ENCODE data around the gene PAEP. TPM values are rescaled to one million over a fixed set of nuclear protein-coding genes. Genes with fewer than 3 reads are reported as not detected.

The PAEP gene
- total RNA-seq, 1 donor from 2014 or later, result 0.39 TPM

DNA sequence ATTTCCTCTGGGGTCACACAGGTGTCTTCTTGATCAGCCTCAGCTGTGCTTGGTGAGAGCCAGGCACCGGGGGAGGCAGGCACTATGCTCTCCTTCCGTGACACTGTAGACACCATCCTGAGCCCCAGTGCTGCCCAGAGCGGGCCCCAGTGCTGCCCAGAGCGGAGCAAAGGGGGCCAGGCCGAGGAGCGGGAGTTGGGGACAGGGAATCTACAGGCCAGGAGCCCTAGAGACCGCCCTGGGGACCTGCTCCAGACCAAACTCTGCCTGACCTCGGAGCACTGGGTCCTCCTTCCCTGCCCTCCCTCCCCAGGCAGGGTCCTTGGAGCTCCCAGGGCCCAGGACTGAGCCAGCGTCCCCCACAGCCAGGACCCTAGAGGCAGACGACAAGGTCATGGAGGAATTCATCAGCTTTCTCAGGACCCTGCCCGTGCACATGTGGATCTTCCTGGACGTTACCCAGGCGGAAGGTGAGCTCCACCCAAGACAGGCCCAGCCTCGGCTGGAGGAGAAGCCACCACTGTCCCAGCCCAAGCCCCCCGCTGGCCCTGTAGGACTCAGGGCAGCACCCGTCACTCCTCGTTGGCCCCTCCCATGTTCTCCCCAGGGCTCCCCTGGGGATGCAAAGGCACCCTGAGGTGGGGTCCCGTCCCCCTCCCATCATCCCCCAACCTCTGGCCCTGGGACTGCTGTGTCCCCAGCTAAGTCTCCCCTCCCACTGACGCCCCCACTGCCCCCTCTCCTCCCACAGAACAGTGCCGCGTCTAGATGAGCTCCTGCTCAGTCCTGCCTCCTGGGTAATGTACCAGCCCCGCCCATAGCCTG is 30.2 kb downstream of the PAEP start:
- Histone ChIP-seq H3K9me3 (ENCODE audit: insufficient read depth, low read depth, low read length) (no peaks in the 10 kb centered on the region), H3K27me3 (ENCODE audit: insufficient read depth, low read length) (peaks cover 4% of the 10 kb centered on the region), H3K27ac (ENCODE audit: low read depth, low read length) (no peak overlapping the region), H4K20me1 (ENCODE audit: insufficient read depth, low read length) (no peaks in the 10 kb centered on the region), H3K4me2 (ENCODE audit: low read length) (no peak overlapping the region), H2AFZ (ENCODE audit: low read depth, low read length) (no peak overlapping the region), H3K9ac (ENCODE audit: low read length) (no peak overlapping the region), H3K36me3 (ENCODE audit: insufficient read depth, low read length) (no peaks in the 10 kb centered on the region), H3K4me1 (ENCODE audit: insufficient read depth, low read length) (no peaks in the 10 kb centered on the region), H3K4me3 (ENCODE audit: insufficient read depth, low read depth, low read length) (no peak overlapping the region), H3K79me2 (ENCODE audit: insufficient read depth, low read length) (no peaks in the 10 kb centered on the region)
- no peak overlapping the region for H3K4me3 Mint-ChIP-seq (ENCODE audit: unreplicated experiment)
- H3K27me3 Mint-ChIP-seq (ENCODE audit: low read depth, unreplicated experiment), result peaks cover 35% of the 10 kb centered on the region
- no peaks in the 10 kb centered on the region for H3K36me3 Mint-ChIP-seq (ENCODE audit: low read depth, unreplicated experiment)
- FAIRE-seq, result no peak
- peaks cover 5% of the 10 kb centered on the region for H3K9me3 Mint-ChIP-seq (ENCODE audit: unreplicated experiment)
- H3K4me1 Mint-ChIP-seq (ENCODE audit: low read depth, unreplicated experiment), result no peaks in the 10 kb centered on the region
- no peak overlapping the region for H3K27ac Mint-ChIP-seq (ENCODE audit: unreplicated experiment)
- TF ChIP-seq, protein P1, sequence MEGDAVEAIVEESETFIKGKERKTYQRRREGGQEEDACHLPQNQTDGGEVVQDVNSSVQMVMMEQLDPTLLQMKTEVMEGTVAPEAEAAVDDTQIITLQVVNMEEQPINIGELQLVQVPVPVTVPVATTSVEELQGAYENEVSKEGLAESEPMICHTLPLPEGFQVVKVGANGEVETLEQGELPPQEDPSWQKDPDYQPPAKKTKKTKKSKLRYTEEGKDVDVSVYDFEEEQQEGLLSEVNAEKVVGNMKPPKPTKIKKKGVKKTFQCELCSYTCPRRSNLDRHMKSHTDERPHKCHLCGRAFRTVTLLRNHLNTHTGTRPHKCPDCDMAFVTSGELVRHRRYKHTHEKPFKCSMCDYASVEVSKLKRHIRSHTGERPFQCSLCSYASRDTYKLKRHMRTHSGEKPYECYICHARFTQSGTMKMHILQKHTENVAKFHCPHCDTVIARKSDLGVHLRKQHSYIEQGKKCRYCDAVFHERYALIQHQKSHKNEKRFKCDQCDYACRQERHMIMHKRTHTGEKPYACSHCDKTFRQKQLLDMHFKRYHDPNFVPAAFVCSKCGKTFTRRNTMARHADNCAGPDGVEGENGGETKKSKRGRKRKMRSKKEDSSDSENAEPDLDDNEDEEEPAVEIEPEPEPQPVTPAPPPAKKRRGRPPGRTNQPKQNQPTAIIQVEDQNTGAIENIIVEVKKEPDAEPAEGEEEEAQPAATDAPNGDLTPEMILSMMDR (IDR thresholded peaks at IDR 0.05; ENCODE audit: insufficient read depth, low read depth, low read length), result no peak
- no peak for DNase-seq (ENCODE audit: low read depth)

DNA sequence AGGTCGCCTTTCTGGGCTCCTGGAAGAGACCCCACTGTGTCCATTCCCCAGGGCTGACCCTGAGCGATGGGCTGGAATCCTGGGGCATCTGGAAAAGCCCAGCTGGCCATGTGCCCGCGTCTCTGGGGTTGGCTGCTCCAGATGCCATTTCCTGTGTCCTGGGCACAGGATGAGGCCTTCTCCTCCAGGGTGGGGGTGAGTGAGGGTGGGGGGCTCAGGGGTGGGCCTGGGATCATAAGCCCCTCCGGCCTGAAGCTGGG is 30.7 kb downstream of the PAEP start:
- FAIRE-seq (no peak), DNase-seq (ENCODE audit: low read depth) (no peak)
- Histone ChIP-seq H3K4me3 (ENCODE audit: insufficient read depth, low read depth, low read length) (no peak overlapping the region), H3K9ac (ENCODE audit: low read length) (no peak overlapping the region), H3K4me1 (ENCODE audit: insufficient read depth, low read length) (no peaks in the 10 kb centered on the region), H3K4me2 (ENCODE audit: low read length) (no peak overlapping the region), H3K36me3 (ENCODE audit: insufficient read depth, low read length) (no peaks in the 10 kb centered on the region), H3K79me2 (ENCODE audit: insufficient read depth, low read length) (no peaks in the 10 kb centered on the region), H3K27me3 (ENCODE audit: insufficient read depth, low read length) (peaks cover 4% of the 10 kb centered on the region), H2AFZ (ENCODE audit: low read depth, low read length) (no peak overlapping the region), H3K27ac (ENCODE audit: low read depth, low read length) (no peak overlapping the region), H4K20me1 (ENCODE audit: insufficient read depth, low read length) (no peaks in the 10 kb centered on the region), H3K9me3 (ENCODE audit: insufficient read depth, low read depth, low read length) (no peaks in the 10 kb centered on the region)
- TF ChIP-seq EZH2 (IDR thresholded peaks at IDR 0.05; ENCODE audit: insufficient read depth, low read length), result no peak
- TF ChIP-seq, protein P1 (IDR thresholded peaks at IDR 0.05; ENCODE audit: insufficient read depth, low read depth, low read length), result no peak
- Mint-ChIP-seq H3K4me3 (ENCODE audit: unreplicated experiment) (no peak overlapping the region), H3K9me3 (ENCODE audit: unreplicated experiment) (peaks cover 8% of the 10 kb centered on the region), H3K4me1 (ENCODE audit: low read depth, unreplicated experiment) (no peaks in the 10 kb centered on the region), H3K36me3 (ENCODE audit: low read depth, unreplicated experiment) (no peaks in the 10 kb centered on the region), H3K27me3 (ENCODE audit: low read depth, unreplicated experiment) (peaks cover 39% of the 10 kb centered on the region), H3K27ac (ENCODE audit: unreplicated experiment) (no peak overlapping the region)

DNA sequence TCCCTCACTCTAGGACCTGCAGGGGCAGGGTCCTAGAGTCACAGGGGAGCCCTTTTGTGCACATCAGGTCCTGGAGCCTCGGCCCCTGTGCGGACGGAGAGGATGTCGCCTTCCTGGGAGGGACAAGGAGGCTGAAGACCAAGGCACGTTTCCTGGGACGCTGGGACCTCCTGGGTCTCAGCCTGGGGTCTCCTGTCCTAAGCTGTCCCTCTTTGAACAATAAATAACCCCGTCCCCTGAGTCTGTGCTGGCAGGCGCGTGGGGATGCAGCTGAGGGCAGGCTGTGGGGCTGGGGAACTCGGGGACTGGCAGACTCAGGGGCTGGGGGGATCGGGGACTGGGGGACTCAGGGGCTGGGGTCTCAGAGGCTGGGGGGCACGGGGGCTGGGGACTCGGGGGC is 31.1 kb downstream of the PAEP start:
- Histone ChIP-seq H3K9me3 (ENCODE audit: insufficient read depth, low read depth, low read length) (no peaks in the 10 kb centered on the region), H3K27ac (ENCODE audit: low read depth, low read length) (no peak overlapping the region), H3K4me2 (ENCODE audit: low read length) (no peak overlapping the region), H3K36me3 (ENCODE audit: insufficient read depth, low read length) (no peaks in the 10 kb centered on the region), H3K4me3 (ENCODE audit: insufficient read depth, low read depth, low read length) (no peak overlapping the region), H3K27me3 (ENCODE audit: insufficient read depth, low read length) (peaks cover 4% of the 10 kb centered on the region), H2AFZ (ENCODE audit: low read depth, low read length) (no peak overlapping the region), H4K20me1 (ENCODE audit: insufficient read depth, low read length) (no peaks in the 10 kb centered on the region), H3K79me2 (ENCODE audit: insufficient read depth, low read length) (no peaks in the 10 kb centered on the region), H3K9ac (ENCODE audit: low read length) (no peak overlapping the region), H3K4me1 (ENCODE audit: insufficient read depth, low read length) (no peaks in the 10 kb centered on the region)
- Mint-ChIP-seq H3K27ac (ENCODE audit: unreplicated experiment) (no peak overlapping the region), H3K27me3 (ENCODE audit: low read depth, unreplicated experiment) (peaks cover 39% of the 10 kb centered on the region), H3K4me3 (ENCODE audit: unreplicated experiment) (no peak overlapping the region), H3K9me3 (ENCODE audit: unreplicated experiment) (peaks cover 8% of the 10 kb centered on the region), H3K36me3 (ENCODE audit: low read depth, unreplicated experiment) (no peaks in the 10 kb centered on the region), H3K4me1 (ENCODE audit: low read depth, unreplicated experiment) (no peaks in the 10 kb centered on the region)
- DNase-seq (ENCODE audit: low read depth) (no peak), FAIRE-seq (no peak)
- TF ChIP-seq, protein P1 (IDR thresholded peaks at IDR 0.05; ENCODE audit: insufficient read depth, low read depth, low read length), result no peak

Data from astrocyte (in vitro differentiated cells and primary cell).